Measurements from ENCODE around the gene UBL3.

UBL3 gene

DNA sequence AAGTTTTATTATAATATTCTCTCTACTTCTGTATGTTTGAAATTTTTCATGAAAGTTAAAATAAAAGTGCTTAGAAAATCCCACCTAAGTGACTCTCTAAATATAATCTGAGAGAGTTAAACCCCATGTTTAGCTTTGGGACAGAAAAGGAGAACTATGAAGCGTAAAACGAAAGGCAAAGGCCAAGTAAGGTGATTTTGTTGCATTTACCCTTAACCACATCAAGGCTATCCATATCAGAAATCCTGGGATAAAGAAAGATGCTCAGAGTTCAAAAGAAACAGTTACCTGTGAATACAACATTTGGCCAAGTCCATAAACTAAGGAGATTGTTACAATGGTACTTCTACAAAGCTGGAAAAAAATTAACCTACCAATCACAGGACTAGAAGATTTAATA lies 31.3 kb downstream of the UBL3 start:
- H3K4me3 ChIP-seq (ENCODE audit: low read depth, low read length): no peak overlapping the region
- no peak for DNase-seq (ENCODE audit: low read depth)
- no peak for TF ChIP-seq MYC (IDR thresholded peaks at IDR 0.05; ENCODE audit: low read depth, low read length)
- TF ChIP-seq POLR2A (IDR thresholded peaks at IDR 0.05; ENCODE audit: extremely low read depth, insufficient read length): no peak
- TF ChIP-seq, protein P1, sequence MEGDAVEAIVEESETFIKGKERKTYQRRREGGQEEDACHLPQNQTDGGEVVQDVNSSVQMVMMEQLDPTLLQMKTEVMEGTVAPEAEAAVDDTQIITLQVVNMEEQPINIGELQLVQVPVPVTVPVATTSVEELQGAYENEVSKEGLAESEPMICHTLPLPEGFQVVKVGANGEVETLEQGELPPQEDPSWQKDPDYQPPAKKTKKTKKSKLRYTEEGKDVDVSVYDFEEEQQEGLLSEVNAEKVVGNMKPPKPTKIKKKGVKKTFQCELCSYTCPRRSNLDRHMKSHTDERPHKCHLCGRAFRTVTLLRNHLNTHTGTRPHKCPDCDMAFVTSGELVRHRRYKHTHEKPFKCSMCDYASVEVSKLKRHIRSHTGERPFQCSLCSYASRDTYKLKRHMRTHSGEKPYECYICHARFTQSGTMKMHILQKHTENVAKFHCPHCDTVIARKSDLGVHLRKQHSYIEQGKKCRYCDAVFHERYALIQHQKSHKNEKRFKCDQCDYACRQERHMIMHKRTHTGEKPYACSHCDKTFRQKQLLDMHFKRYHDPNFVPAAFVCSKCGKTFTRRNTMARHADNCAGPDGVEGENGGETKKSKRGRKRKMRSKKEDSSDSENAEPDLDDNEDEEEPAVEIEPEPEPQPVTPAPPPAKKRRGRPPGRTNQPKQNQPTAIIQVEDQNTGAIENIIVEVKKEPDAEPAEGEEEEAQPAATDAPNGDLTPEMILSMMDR (IDR thresholded peaks at IDR 0.05; ENCODE audit: low read depth, low read length): no peak
- TF ChIP-seq, protein P2, sequence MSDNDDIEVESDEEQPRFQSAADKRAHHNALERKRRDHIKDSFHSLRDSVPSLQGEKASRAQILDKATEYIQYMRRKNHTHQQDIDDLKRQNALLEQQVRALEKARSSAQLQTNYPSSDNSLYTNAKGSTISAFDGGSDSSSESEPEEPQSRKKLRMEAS (IDR thresholded peaks at IDR 0.05; ENCODE audit: low read depth, low read length): no peak

DNA sequence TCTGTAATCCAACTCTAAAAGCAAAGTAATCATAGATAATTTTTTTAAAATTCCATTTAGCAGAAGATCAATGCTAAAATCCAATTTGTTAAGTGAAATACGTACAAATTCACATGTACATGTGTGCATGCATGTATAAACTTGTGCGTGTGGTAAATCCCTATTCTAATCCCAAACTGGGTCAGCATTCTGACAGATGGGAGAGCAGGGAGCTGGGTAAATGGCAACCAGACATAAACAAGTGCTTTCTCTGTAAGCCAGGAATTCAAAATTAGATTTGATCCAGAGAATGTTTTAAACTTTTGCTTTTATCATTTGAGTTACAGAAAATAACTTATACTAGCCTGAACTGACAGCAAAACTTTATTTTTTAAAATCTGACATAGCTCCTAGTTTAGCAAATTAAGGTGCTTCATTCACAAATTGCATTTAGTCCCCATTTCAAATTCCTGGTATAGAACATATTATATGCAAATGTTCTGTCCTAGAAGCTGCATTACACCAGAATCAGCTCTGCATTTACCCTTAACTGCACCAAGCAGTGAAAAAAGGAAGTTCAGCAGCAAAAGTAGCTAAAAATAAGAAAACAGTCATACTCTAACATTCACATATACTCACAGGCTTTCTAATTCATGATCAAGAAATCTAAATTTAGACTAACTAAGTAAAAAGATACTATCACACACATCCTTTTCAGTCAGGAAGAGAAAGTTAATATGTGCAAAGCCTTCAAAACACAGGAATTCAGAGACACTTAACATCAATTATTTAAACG lies 32.6 kb downstream of the UBL3 start:
- H3K4me3 ChIP-seq (ENCODE audit: low read depth, low read length): peak overlapping the region; percentile 16
- peak; percentile 72 for DNase-seq (ENCODE audit: low read depth)

DNA sequence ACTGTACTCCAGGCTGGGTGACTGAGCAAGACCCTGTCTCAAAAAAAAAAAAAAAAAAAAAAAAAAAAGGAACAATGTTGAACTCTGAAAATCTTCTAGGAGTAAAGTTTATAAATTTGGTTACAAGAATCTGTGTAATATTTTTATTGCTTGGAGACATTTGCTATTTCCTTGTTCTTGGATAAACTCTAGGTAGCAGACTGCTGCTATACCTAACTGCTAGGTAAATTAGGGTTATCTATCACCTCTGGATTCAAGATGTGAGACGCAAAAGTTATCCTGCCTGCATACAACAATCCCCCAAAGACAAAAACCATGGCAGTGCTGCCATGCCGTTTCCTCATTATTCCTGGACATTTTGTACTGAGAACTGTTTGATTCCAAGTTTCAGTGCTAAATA lies 33.7 kb downstream of the UBL3 start:
- H3K4me3 ChIP-seq (ENCODE audit: low read depth, low read length): no peak overlapping the region

More for the DNA sequence above, 32.6 kb downstream of the UBL3 start:
- TF ChIP-seq POLR2A (IDR thresholded peaks at IDR 0.05; ENCODE audit: extremely low read depth, insufficient read length): no peak
- TF ChIP-seq, protein P1 (IDR thresholded peaks at IDR 0.05; ENCODE audit: low read depth, low read length): no peak
- TF ChIP-seq MYC (IDR thresholded peaks at IDR 0.05; ENCODE audit: low read depth, low read length): no peak
- TF ChIP-seq, protein P2 (IDR thresholded peaks at IDR 0.05; ENCODE audit: low read depth, low read length): no peak

DNA sequence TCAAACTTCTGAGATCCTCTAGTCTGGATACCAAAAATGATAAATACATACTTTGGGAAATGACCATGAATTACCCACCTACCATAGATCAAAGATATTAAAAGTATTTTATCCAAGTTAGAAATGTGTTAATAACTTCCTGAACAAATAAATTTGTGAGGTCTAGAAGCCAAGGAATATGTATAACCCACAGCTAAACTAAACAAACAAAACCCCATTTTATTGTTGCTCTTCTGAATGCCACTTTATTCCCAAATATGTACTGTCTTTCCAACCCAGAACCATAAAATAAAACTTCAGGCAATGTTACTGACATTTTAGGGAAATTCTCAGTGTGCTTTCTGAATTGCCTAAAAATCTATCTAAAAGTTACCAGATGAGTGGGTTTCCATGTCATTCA lies 35.1 kb downstream of the UBL3 start:
- no peak for DNase-seq (ENCODE audit: low read depth)
- no peak overlapping the region for H3K4me3 ChIP-seq (ENCODE audit: low read depth, low read length)
- TF ChIP-seq, protein P2 (IDR thresholded peaks at IDR 0.05; ENCODE audit: low read depth, low read length): no peak
- TF ChIP-seq POLR2A (IDR thresholded peaks at IDR 0.05; ENCODE audit: extremely low read depth, insufficient read length): no peak
- TF ChIP-seq, protein P1 (IDR thresholded peaks at IDR 0.05; ENCODE audit: low read depth, low read length): no peak
- no peak for TF ChIP-seq MYC (IDR thresholded peaks at IDR 0.05; ENCODE audit: low read depth, low read length)

More for the DNA sequence above, 33.7 kb downstream of the UBL3 start:
- TF ChIP-seq, protein P2 (IDR thresholded peaks at IDR 0.05; ENCODE audit: low read depth, low read length): no peak
- TF ChIP-seq MYC (IDR thresholded peaks at IDR 0.05; ENCODE audit: low read depth, low read length) (no peak), POLR2A (IDR thresholded peaks at IDR 0.05; ENCODE audit: extremely low read depth, insufficient read length) (no peak)
- TF ChIP-seq, protein P1 (IDR thresholded peaks at IDR 0.05; ENCODE audit: low read depth, low read length): no peak
- DNase-seq (ENCODE audit: low read depth): no peak

DNA sequence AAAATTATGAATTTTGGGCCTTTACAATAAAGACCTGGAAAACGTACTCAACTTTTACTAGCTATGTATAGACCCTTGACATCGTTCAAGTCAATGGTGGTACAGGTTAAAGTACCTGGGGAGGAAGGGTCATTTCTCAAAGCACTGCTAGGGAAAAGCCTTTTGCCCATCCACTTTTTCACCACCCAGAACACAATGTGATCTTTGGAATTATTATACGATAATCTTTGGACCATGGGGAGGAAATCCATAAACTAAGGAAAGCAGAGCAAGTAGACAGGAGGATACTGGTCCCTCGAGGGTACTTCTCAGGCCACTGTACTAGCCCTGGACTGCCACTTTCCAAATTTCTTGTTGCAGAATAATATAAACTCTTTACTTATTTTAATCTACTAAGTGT lies 39.5 kb downstream of the UBL3 start:
- TF ChIP-seq, protein P2 (IDR thresholded peaks at IDR 0.05; ENCODE audit: low read depth, low read length): no peak
- TF ChIP-seq, protein P1 (IDR thresholded peaks at IDR 0.05; ENCODE audit: low read depth, low read length): no peak
- TF ChIP-seq MYC (IDR thresholded peaks at IDR 0.05; ENCODE audit: low read depth, low read length): no peak
- H3K4me3 ChIP-seq (ENCODE audit: low read depth, low read length): no peak overlapping the region
- no peak for DNase-seq (ENCODE audit: low read depth)
